Measurements from ENCODE around the gene PRICKLE4. TPM values are rescaled to one million over a fixed set of nuclear protein-coding genes. Genes with fewer than 3 reads are reported as not detected.

PRICKLE4 gene
- total and polyA plus RNA-seq, 2 of the 8 experiments (the other 6 are each of a cell fraction or from before 2014, with no cell fraction given) = 0.32 to 1.4 TPM

GRCh38 chr6:41747256-41748101 lies 33.1 kb upstream of the PRICKLE4 start, which contains the start of gene PGC:
PGC (minus strand) TSS chr6:41747397; CDS start chr6:41747334, 63 bp downstream.
- H3K9ac ChIP-seq (replicated peaks in 1 of 4; ENCODE audit: extremely low read depth in 1 of 4, low read depth in 3 of 4, low read length in 3 of 4) = no peak within 1 kb of the TSS
- H4K5ac ChIP-seq (ENCODE audit: insufficient read length, low read depth, low read length) = no peak within 1 kb of the TSS
- no peak within 1 kb of the TSS for H2BK12ac ChIP-seq (ENCODE audit: low read depth, low read length)
- peaks cover 0 to 3% (median 0%) of the 10 kb centered on the region in 4 experiments; a peak in 2 of 7 replicates for H3K4me1 ChIP-seq (replicated peaks in 1 of 4; ENCODE audit: control insufficient read depth in 3 of 4, insufficient read depth in 4 of 4, low read length in 3 of 4)
- POLR2A ChIA-PET (ENCODE audit: partially characterized antibody) = no interaction called here
- no peak for DNase-seq (ENCODE audit: low read depth in 1 of 2, low spot score in 2 of 2)
- H3K23ac ChIP-seq (ENCODE audit: insufficient read length) = no peak within 1 kb of the TSS
- WGBS, 2 experiments (ENCODE audit: extremely low coverage in 1 of 2, insufficient coverage in 1 of 2, insufficient read length in 1 of 2, insufficient replicate concordance in 2 of 2, low coverage in 1 of 2, low lambda C conversion rate in 2 of 2, missing lambda C conversion rate in 1 of 2) = 93% methylated on average over 15 of the region's 15 CpGs; no CpG with 5 or more reads in 1 of the 2 experiments
- no peak within 1 kb of the TSS for H2BK15ac ChIP-seq (ENCODE audit: low read length)
- no peak within 1 kb of the TSS for H2AFZ ChIP-seq (ENCODE audit: low read length)
- CTCF ChIA-PET (ENCODE audit: partially characterized antibody) = interaction anchor here (1.0 to 4.4 kb wide), 5 partner anchors 9 to 42 kb away, joined by 3 to 21 read pairs (median 3); no protein-coding TSS in a partner anchor
- no peak within 1 kb of the TSS for H4K91ac ChIP-seq (replicated peaks; ENCODE audit: insufficient read length, low read length)
- no peaks in the 10 kb centered on the region for H3K36me3 ChIP-seq (ENCODE audit: control insufficient read depth in 2 of 4, insufficient read depth in 4 of 4, low read length in 3 of 4)
- H3K9me3 ChIP-seq (ENCODE audit: insufficient read depth in 2 of 2, low read depth in 1 of 2, low read length in 1 of 2) = no peaks in the 10 kb centered on the region
- no peaks in the 10 kb centered on the region for H4K20me1 ChIP-seq (replicated peaks in 1 of 2; ENCODE audit: control insufficient read depth in 1 of 2, insufficient read depth in 2 of 2, low read length in 2 of 2)
- H3K79me2 ChIP-seq (ENCODE audit: control insufficient read depth in 1 of 2, insufficient read depth in 2 of 2, low read length in 2 of 2) = no peaks in the 10 kb centered on the region
- H2BK5ac ChIP-seq (ENCODE audit: low read depth, low read length) = no peak within 1 kb of the TSS
- H3K23me2 ChIP-seq (ENCODE audit: low read depth, low read length) = no peaks in the 10 kb centered on the region
- no peak within 1 kb of the TSS for H3K4me3 ChIP-seq (ENCODE audit: extremely low read depth in 1 of 4, insufficient read depth in 2 of 4, low read depth in 3 of 4, low read length in 4 of 4)
- no peak within 1 kb of the TSS for H3K56ac ChIP-seq (replicated peaks; ENCODE audit: insufficient read length, low read depth, low read length)
- FAIRE-seq = no peak
- no peak within 1 kb of the TSS for H2BK20ac ChIP-seq (ENCODE audit: low read length)
- no peak within 1 kb of the TSS; the same call in 1 of the 2 replicates for H4K8ac ChIP-seq (ENCODE audit: extremely low read depth, insufficient read depth, low read length)
- H3K4ac ChIP-seq (replicated peaks; ENCODE audit: insufficient read length, low read depth, low read length) = no peak within 1 kb of the TSS
- TF ChIP-seq TBP (IDR thresholded peaks at IDR 0.05; ENCODE audit: low read depth, low read length) = no peak
- peak; percentile 39; the same call in 1 of the 2 replicates for TF ChIP-seq CEBPB (IDR thresholded peaks at IDR 0.05; ENCODE audit: low read depth, low read length)
- no peaks in the 10 kb centered on the region for H3K27me3 ChIP-seq (replicated peaks in 1 of 4; ENCODE audit: control insufficient read depth in 3 of 4, extremely low read depth in 1 of 4, insufficient read depth in 3 of 4, low read length in 3 of 4)
- no peak within 1 kb of the TSS for H3K4me2 ChIP-seq (ENCODE audit: insufficient read depth in 1 of 2, low read depth in 2 of 2, low read length in 2 of 2)
- H2BK120ac ChIP-seq (replicated peaks; ENCODE audit: low read depth, low read length) = no peak within 1 kb of the TSS
- H3K27ac ChIP-seq (ENCODE audit: low read depth, low read length) = no peak within 1 kb of the TSS
- H3K14ac ChIP-seq (ENCODE audit: insufficient read length) = no peak within 1 kb of the TSS
- no peak within 1 kb of the TSS for H2AK5ac ChIP-seq (ENCODE audit: low read depth, low read length)
- H3K79me1 ChIP-seq (ENCODE audit: low read depth, low read length) = no peaks in the 10 kb centered on the region
- H3K18ac ChIP-seq (ENCODE audit: extremely low read depth, low read length) = no peak within 1 kb of the TSS
